ENCODE results near the gene S100P.

The S100P gene

DNA sequence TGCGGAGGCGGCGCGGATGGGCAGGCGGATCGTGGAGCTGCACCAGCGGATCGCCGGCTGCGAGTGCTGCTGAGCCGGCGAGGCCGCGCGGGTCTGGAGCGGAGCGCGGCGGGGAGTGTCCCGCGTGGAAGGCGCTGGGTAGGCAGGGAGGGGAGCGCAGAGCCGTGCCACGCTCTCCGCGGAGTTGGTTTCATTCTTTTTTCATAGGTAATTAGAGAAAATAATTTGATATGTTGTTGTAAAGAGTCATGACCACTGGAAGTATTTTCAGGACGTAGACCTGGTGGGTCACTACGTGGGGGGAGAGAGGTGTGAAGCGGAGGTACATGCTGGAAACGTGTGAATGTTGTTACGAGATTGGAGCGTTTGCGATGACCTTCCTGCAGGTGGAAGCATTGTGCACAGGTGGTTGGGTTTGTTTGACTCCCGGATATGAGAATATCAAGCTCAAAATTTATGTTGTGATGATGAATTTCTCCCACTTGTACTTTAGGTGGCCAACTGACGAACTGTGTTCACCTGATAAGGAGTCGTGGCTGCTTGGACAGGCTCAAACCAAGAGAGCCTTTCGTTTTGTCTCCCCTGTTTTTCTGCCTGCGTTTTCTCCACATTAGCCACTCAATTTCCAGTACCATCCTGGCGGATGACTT is 19.1 kb upstream of the S100P start:
- FAIRE-seq = peak; percentile 93
- TF ChIP-seq TAF1 (IDR thresholded peaks at IDR 0.05; ENCODE audit: borderline replicate concordance, low read depth, low read length) (no peak), POLR2AphosphoS5 (IDR thresholded peaks at IDR 0.05; ENCODE audit: low read depth, low read length) (no peak), POLR2A (IDR thresholded peaks at IDR 0.05; ENCODE audit: low read depth, low read length) (no peak)
- DNase-seq (ENCODE audit: insufficient read length) = no peak

DNA sequence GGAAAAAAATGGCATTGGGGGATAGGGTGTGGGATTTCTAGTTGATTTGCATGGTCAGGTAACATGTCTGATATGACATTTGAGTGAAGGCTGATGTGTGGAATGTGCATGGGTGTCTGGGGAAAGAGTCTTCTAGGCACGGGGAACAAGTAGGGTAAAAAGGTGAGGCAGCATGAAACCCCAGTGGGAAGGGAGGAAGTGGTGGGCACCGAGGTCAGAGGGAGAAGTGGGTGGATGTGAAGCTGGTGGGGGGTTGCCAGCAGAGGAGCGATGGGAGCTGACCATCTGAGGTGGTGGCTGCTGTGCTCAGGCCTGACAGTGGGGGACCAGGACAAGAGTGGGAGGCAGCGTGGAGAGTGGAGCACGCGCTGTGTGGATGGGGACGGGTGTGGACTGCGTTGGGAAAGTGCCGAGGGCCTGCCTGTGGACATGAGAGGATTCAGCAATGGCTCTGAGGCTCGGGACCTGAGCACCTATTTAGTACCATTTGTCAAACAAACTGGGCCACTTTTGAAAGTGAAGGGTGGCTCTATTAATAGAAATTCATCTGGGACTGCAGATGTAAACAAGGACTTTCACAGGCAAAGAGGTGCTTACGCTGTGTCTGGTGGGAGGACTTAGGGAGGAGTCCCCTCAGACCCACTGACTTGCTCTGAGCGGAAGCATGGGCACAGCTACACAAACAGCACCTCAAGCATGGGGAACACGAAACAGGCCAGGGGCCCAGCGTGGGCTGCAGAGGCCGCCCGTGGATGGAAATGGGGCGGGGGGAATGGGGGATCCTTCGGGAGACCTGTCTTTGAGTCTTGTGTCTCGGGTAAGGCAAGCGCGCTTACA is 16.7 kb upstream of the S100P start:
- DNase-seq (ENCODE audit: insufficient read length) (no peak), FAIRE-seq (no peak)
- no peak for TF ChIP-seq POLR2A (IDR thresholded peaks at IDR 0.05; ENCODE audit: low read depth, low read length)
- no peak for TF ChIP-seq TAF1 (IDR thresholded peaks at IDR 0.05; ENCODE audit: borderline replicate concordance, low read depth, low read length)
- no peak for TF ChIP-seq POLR2AphosphoS5 (IDR thresholded peaks at IDR 0.05; ENCODE audit: low read depth, low read length)

DNA sequence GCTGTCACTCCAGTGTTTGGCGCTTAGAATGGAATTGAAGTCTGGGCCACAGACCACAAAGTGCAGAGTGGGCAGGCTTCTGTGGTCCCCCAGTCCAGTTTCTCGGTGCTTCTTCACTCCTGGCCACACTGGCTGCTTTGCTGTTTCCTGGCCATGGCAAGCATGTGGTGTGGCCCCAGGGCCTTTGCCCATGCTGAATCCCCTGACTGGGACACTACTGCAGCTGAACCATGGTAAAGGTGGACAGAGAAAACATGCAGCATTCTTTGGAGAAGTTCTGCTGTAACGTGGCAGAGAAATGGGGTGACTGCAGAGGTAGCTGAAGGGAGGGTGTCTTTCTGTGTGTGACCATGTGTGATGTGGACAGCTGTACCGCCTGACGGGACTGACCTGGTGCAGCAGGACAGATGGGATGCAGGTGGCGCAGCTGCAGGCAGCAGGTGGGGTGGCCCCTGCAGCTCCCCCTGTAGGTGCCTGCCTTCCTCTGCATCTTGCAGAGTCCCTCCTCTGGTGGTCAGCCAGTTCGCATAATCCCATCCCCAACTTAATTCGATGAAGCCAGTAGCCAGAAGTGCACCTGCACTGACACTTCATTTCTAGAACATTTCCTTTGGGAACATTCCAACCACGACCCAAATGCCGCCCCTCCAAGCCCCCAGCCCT is 13.2 kb upstream of the S100P start:
- TF ChIP-seq TAF1 (IDR thresholded peaks at IDR 0.05; ENCODE audit: borderline replicate concordance, low read depth, low read length) (no peak), POLR2AphosphoS5 (IDR thresholded peaks at IDR 0.05; ENCODE audit: low read depth, low read length) (no peak), POLR2A (IDR thresholded peaks at IDR 0.05; ENCODE audit: low read depth, low read length) (no peak)
- FAIRE-seq = no peak
- no peak for DNase-seq (ENCODE audit: insufficient read length)

DNA sequence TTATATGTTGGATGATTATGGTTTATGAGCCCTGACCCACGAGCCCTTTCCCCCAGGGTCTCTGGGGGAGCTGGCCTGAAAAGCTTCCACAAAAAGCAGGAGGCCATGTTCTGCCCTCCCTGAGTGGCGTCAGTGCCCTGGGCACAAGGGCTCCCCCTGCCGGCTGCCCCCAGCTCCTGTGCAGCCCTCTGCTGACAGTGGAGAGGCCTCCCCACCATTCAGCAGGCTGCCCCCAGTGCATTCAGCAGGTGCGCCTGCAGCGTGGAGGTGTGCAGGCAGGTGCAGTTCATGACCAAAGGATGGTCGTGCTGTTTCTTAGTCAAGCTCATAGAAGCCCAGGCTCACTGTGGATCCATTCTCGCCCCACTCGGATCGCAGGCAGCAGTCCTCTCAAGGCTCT is 12.5 kb upstream of the S100P start:
- FAIRE-seq (no peak), DNase-seq (ENCODE audit: insufficient read length) (no peak)
- TF ChIP-seq POLR2A (IDR thresholded peaks at IDR 0.05; ENCODE audit: low read depth, low read length) = no peak
- no peak for TF ChIP-seq POLR2AphosphoS5 (IDR thresholded peaks at IDR 0.05; ENCODE audit: low read depth, low read length)

DNA sequence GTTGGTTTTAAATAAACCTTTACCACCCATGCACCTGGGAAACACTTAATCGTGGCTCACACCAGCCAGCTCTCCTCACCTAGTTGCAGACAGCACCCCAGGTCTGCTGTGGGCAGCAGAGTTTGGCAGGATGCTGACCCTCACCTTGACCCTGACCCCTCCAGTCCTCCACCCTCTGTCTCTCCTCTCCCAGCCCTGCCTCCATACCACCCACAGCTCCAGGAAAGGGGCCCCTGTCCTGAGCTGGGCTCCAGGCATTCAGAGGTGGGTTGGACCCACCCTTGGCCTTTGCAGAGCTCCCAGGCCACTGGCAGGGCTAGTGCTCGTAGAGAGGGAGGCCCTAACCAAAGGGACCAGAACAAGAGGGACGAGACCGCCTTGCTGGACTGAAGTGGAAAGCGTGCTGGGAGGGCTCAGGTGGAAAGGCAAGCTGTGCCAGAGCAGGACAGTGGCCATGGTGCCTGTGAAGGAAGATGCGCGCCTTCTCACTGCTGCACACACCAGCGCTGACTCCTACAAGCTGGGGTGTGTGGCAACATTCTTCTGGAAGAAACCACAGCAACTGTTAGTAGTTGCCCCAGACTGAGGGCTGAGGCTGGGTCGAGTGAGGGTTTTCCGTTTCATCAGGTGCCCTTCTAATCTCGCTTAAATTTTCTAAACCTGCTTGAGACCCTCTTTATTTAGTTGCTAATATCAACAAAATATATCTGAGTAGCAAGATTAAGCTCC is 10.7 kb upstream of the S100P start:
- FAIRE-seq = no peak

DNA sequence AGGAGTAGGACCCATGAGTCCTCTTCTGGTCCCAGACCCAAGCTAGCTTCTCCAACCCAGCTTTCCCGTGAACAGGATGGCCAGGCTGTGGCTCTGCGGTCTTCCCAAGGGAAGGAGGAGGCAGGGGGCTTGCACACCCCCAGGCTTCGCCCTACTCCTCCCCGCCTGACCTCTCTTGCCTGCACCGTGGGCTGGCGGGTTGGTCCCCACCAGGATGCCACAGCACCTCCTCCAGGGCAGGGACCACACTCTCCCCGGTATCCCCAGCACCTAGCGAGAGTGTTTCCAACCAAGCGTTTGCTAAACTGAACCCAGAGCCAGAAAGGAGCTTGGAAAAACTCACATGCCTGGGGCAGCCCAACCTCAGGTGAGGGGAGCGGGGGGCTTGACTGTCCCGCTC is 9.0 kb upstream of the S100P start:
- DNase-seq (ENCODE audit: insufficient read length) (no peak), FAIRE-seq (no peak)
- TF ChIP-seq POLR2A (IDR thresholded peaks at IDR 0.05; ENCODE audit: low read depth, low read length) = no peak
- no peak for TF ChIP-seq TAF1 (IDR thresholded peaks at IDR 0.05; ENCODE audit: borderline replicate concordance, low read depth, low read length)
- no peak for TF ChIP-seq POLR2AphosphoS5 (IDR thresholded peaks at IDR 0.05; ENCODE audit: low read depth, low read length)

More for the DNA sequence above, 10.7 kb upstream of the S100P start:
- TF ChIP-seq TAF1 (IDR thresholded peaks at IDR 0.05; ENCODE audit: borderline replicate concordance, low read depth, low read length) = no peak
- TF ChIP-seq POLR2AphosphoS5 (IDR thresholded peaks at IDR 0.05; ENCODE audit: low read depth, low read length) = no peak
- no peak for TF ChIP-seq POLR2A (IDR thresholded peaks at IDR 0.05; ENCODE audit: low read depth, low read length)
- no peak for DNase-seq (ENCODE audit: insufficient read length)

DNA sequence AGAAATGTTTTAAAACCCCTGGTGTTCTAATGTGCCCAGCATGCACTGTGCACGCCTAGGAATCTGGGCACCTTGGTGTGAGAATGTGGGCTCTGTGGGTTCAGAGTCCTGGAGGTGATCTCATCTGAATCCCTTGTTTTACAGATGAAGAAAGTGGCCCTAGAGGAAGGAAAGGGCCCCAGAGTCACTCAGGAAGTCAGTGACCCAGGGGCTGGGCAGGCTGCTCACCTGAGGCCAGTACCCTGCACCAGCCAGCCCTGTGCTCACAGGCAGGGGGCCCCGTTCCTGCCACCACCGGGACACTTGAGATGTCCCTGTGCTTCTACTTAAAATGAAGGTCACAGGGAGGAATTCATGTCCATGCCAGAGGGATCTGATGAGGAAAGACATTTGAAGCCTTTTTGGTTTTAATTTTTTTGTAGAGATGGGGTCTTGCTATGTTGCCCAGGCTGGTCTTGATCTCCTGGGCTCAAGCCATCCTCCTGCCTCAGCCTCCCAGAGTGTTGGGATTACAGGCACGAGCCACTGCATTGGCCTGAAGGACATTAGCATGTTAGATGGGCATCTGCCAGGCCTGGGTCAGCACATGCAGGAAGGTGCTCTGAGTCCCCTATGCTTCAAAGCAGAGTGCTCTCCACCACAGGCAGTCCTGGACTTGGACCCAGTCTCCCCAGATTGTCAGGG is 7.4 kb upstream of the S100P start:
- FAIRE-seq = no peak

DNA sequence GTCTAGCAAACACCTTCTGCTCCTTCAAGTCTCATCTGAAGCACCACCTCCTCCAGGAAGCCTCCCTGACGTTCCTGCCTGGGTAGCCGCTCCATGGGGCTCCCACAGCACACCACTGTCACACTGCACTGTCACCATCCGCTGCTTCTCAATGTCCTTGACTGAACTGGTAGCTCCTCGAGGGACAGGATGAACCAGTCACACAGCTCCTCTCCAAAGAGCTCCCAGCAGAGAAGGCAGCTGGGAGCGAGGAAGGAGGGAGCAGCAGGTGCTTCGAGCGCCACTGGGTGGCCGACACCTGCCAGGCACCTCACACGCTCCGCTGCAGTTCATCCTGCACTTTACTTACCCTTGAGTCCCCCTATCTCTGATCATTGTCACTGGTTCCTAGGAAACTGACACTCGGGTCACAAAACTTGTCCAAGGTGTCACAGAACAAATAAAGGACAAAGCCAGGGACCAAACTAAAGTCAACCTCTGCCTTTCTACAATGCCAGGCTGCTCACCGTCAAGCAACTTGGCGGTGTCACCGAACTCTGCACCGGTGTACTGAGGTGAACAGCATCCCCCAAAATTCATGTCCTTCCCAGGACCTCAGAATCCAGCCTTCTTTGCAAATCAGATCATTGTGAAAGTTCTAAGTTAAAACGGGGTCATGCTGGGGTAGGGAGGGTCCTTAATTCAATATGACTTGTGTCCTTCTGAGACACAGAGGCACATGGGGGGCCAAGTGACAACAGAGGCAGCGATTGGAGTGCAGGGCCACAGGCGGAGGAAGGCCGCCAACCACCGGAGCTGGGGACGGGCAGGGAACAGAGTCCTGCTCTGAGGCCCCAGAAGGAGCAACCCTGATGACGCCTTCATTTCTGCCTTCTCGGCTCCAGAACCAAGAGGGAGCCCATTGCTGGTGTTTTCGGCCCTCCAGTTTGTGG is 5.5 kb upstream of the S100P start:
- TF ChIP-seq POLR2A (IDR thresholded peaks at IDR 0.05; ENCODE audit: low read depth, low read length) = no peak
- TF ChIP-seq TAF1 (IDR thresholded peaks at IDR 0.05; ENCODE audit: borderline replicate concordance, low read depth, low read length) = no peak
- no peak for TF ChIP-seq POLR2AphosphoS5 (IDR thresholded peaks at IDR 0.05; ENCODE audit: low read depth, low read length)
- no peak for FAIRE-seq
- no peak for DNase-seq (ENCODE audit: insufficient read length)

More for the DNA sequence above, 7.4 kb upstream of the S100P start:
- no peak for DNase-seq (ENCODE audit: insufficient read length)
- TF ChIP-seq POLR2A (IDR thresholded peaks at IDR 0.05; ENCODE audit: low read depth, low read length) (no peak), POLR2AphosphoS5 (IDR thresholded peaks at IDR 0.05; ENCODE audit: low read depth, low read length) (no peak), TAF1 (IDR thresholded peaks at IDR 0.05; ENCODE audit: borderline replicate concordance, low read depth, low read length) (no peak)

DNA sequence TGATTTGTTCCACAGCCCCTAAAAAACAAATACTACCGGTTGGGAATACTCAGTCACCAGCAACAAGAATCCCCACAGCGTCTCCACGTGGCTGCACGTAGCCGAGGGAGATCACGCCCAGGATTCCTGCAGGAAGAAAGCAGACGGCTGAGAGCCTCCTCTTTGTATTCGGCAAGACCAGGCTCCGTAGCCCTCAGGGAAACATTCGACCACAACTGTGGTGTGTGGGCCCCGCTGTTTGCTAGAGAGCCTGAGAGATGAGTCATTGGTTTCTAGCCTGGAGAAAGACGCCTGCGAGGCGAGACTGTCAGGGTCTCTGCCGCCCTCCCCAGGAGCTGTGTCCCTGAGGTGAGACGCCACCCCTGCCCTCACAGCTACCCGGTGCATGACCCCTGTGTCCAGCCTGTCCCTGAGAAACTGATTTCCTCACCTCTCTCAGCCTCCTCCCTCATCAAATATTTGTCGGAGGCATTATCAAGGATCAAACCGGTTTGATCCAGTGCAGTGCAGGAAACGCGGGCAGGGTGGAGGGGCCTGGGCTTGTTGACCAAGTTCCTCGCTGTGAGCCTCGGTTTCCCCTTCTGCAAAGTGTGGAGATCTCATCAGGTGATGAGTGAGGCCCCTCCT is 4.7 kb upstream of the S100P start:
- DNase-seq (ENCODE audit: insufficient read length) (no peak), FAIRE-seq (no peak)
- TF ChIP-seq POLR2A (IDR thresholded peaks at IDR 0.05; ENCODE audit: low read depth, low read length) (no peak), TAF1 (IDR thresholded peaks at IDR 0.05; ENCODE audit: borderline replicate concordance, low read depth, low read length) (no peak), POLR2AphosphoS5 (IDR thresholded peaks at IDR 0.05; ENCODE audit: low read depth, low read length) (no peak)

Data from GM12892 (cell line).